ENCODE results near the gene STKLD1. TPM values are rescaled to one million over a fixed set of nuclear protein-coding genes. Genes with fewer than 3 reads are reported as not detected.
"Not testable (repeated sequence)": the region's sequence is repeated elsewhere in the genome, so short reads cannot be mapped to it uniquely, and the experiment has no call there.

STKLD1 gene
- total RNA-seq, 2 donors from 2014 or later = 0.95 TPM; not detected in 1

DNA sequence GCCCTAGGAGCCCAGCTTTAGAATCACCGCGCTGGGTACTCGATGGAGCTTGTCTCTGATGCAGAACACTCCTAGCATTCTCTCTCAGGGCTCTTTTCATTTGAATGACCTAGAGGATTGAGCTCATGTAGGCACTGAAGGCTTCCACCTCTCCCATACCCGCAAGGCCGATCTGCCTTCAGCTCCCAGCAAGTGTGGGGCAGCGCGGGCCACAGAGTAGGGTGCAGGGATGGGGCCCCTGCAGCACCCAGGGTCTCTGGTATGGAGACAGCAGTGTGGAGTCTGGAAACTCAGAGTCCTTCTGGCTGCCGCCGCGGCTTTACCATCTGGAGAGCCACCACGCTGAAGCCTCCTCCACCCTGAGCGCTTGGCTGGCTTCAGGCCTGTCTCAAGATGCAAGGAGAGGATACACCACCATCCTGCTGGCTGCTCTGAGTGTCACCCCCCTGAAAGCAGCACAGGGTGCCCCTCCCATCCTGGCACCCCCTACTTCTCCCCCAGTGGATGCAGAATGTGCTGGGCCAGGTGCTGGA is 12.9 kb downstream of the STKLD1 start:
- H3K4me1 Mint-ChIP-seq = no peaks in the 10 kb centered on the region
- no peak overlapping the region for H3K4me3 ChIP-seq (ENCODE audit: low read length)
- no peak overlapping the region for H3K9ac ChIP-seq (ENCODE audit: extremely low read depth, low read length, poor library complexity, severe bottlenecking)
- H3K36me3 Mint-ChIP-seq (ENCODE audit: low read depth) = no peaks in the 10 kb centered on the region
- no peak overlapping the region for H3K4me3 Mint-ChIP-seq
- H3K27me3 Mint-ChIP-seq (ENCODE audit: insufficient read depth) = peaks cover 15% of the 10 kb centered on the region
- H3K27me3 ChIP-seq (ENCODE audit: control insufficient read depth, insufficient read depth, low read length, poor library complexity, severe bottlenecking) = no peaks in the 10 kb centered on the region
- H3K36me3 ChIP-seq (ENCODE audit: control insufficient read depth, insufficient read depth, low read length) = no peaks in the 10 kb centered on the region
- TF ChIP-seq, protein P1, sequence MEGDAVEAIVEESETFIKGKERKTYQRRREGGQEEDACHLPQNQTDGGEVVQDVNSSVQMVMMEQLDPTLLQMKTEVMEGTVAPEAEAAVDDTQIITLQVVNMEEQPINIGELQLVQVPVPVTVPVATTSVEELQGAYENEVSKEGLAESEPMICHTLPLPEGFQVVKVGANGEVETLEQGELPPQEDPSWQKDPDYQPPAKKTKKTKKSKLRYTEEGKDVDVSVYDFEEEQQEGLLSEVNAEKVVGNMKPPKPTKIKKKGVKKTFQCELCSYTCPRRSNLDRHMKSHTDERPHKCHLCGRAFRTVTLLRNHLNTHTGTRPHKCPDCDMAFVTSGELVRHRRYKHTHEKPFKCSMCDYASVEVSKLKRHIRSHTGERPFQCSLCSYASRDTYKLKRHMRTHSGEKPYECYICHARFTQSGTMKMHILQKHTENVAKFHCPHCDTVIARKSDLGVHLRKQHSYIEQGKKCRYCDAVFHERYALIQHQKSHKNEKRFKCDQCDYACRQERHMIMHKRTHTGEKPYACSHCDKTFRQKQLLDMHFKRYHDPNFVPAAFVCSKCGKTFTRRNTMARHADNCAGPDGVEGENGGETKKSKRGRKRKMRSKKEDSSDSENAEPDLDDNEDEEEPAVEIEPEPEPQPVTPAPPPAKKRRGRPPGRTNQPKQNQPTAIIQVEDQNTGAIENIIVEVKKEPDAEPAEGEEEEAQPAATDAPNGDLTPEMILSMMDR (conservative IDR thresholded peaks at IDR 0.05) = no peak
- H3K4me1 ChIP-seq (ENCODE audit: control insufficient read depth, insufficient read depth, low read length) = no peaks in the 10 kb centered on the region
- no peak overlapping the region for H3K27ac ChIP-seq (ENCODE audit: low read depth, low read length)
- no peak for DNase-seq
- 91 to 96% methylated on average over 4 to 12 of the region's 12 CpGs for WGBS, 2 experiments (ENCODE audit: insufficient coverage in 1 of 2, insufficient read length in 1 of 2)
- H3K9me3 Mint-ChIP-seq = peaks cover 17% of the 10 kb centered on the region
- no peak overlapping the region for H3K27ac Mint-ChIP-seq
- H3K9me3 ChIP-seq (ENCODE audit: control insufficient read depth, low read length) = no peaks in the 10 kb centered on the region

DNA sequence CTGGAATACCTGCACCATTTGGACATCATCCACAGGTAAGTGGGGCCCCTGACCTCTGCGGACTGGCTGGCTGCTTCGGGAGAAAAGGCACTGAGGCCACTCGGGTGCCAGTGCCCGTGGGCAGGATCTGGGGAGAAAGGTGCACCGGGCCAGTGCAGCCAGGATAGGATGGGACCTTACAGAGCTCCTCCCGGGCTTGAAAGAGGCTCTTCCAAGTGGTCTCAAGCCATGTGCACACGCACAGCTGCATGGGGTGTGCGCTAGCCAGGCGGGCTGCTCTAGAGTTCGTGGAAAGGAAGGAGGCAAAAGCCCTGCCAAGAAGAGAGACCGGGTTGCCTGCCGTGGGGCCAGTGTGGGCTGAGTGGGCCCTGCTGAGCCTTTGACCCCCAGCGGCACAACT is 13.4 kb downstream of the STKLD1 start:
- no peaks in the 10 kb centered on the region for H3K36me3 Mint-ChIP-seq (ENCODE audit: low read depth)
- Histone ChIP-seq H3K4me3 (ENCODE audit: low read length) (no peak overlapping the region), H3K27ac (ENCODE audit: low read depth, low read length) (no peak overlapping the region), H3K4me1 (ENCODE audit: control insufficient read depth, insufficient read depth, low read length) (no peaks in the 10 kb centered on the region), H3K9ac (ENCODE audit: extremely low read depth, low read length, poor library complexity, severe bottlenecking) (no peak overlapping the region), H3K27me3 (ENCODE audit: control insufficient read depth, insufficient read depth, low read length, poor library complexity, severe bottlenecking) (no peaks in the 10 kb centered on the region), H3K9me3 (ENCODE audit: control insufficient read depth, low read length) (no peaks in the 10 kb centered on the region), H3K36me3 (ENCODE audit: control insufficient read depth, insufficient read depth, low read length) (no peaks in the 10 kb centered on the region)
- peaks cover 17% of the 10 kb centered on the region for H3K9me3 Mint-ChIP-seq
- 85 to 87% methylated on average over 13 of the region's 13 CpGs for WGBS, 2 experiments (ENCODE audit: insufficient coverage in 1 of 2, insufficient read length in 1 of 2)
- peaks cover 19% of the 10 kb centered on the region for H3K27me3 Mint-ChIP-seq (ENCODE audit: insufficient read depth)
- H3K4me1 Mint-ChIP-seq = no peaks in the 10 kb centered on the region
- no peak overlapping the region for H3K4me3 Mint-ChIP-seq
- TF ChIP-seq, protein P1 (conservative IDR thresholded peaks at IDR 0.05) = no peak
- DNase-seq = no peak
- no peak overlapping the region for H3K27ac Mint-ChIP-seq

GRCh38 chr9:133390713-133391112 is 14.5 kb downstream of the STKLD1 start:
- Histone ChIP-seq H3K27me3 (ENCODE audit: control insufficient read depth, insufficient read depth, low read length, poor library complexity, severe bottlenecking) (no peaks in the 10 kb centered on the region), H3K36me3 (ENCODE audit: control insufficient read depth, insufficient read depth, low read length) (no peaks in the 10 kb centered on the region), H3K9me3 (ENCODE audit: control insufficient read depth, low read length) (no peaks in the 10 kb centered on the region), H3K9ac (ENCODE audit: extremely low read depth, low read length, poor library complexity, severe bottlenecking) (no peak overlapping the region), H3K27ac (ENCODE audit: low read depth, low read length) (no peak overlapping the region), H3K4me3 (ENCODE audit: low read length) (no peak overlapping the region), H3K4me1 (ENCODE audit: control insufficient read depth, insufficient read depth, low read length) (no peaks in the 10 kb centered on the region)
- no peak overlapping the region for H3K27ac Mint-ChIP-seq
- no peaks in the 10 kb centered on the region for H3K4me1 Mint-ChIP-seq
- 84 to 87% methylated on average over 3 to 7 of the region's 7 CpGs for WGBS, 2 experiments (ENCODE audit: insufficient coverage in 1 of 2, insufficient read length in 1 of 2)
- TF ChIP-seq, protein P1 (conservative IDR thresholded peaks at IDR 0.05) = no peak
- H3K27me3 Mint-ChIP-seq (ENCODE audit: insufficient read depth) = peaks cover 24% of the 10 kb centered on the region
- no peak for DNase-seq
- peaks cover 17% of the 10 kb centered on the region for H3K9me3 Mint-ChIP-seq
- H3K4me3 Mint-ChIP-seq = no peak overlapping the region
- H3K36me3 Mint-ChIP-seq (ENCODE audit: low read depth) = no peaks in the 10 kb centered on the region

DNA sequence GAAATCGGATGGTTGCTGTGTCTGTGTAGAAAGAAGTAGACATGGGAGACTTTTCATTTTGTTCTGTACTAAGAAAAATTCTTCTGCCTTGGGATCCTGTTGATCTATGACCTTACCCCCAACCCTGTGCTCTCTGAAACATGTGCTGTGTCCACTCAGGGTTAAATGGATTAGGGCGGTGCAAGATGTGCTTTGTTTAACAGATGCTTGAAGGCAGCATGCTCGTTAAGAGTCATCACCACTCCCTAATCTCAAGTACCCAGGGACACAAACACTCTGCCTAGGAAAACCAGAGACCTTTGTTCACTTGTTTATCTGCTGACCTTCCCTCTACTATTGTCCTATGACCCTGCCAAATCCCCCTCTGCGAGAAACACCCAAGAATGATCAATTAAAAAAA is 15.3 kb downstream of the STKLD1 start:
- not testable (repeated sequence) for H3K4me1 ChIP-seq (ENCODE audit: control insufficient read depth, insufficient read depth, low read length); H3K36me3 Mint-ChIP-seq (ENCODE audit: low read depth); H3K9ac ChIP-seq (ENCODE audit: extremely low read depth, low read length, poor library complexity, severe bottlenecking); H3K36me3 ChIP-seq (ENCODE audit: control insufficient read depth, insufficient read depth, low read length); DNase-seq; H3K9me3 ChIP-seq (ENCODE audit: control insufficient read depth, low read length); H3K27ac ChIP-seq (ENCODE audit: low read depth, low read length); H3K4me3 Mint-ChIP-seq; H3K27ac Mint-ChIP-seq; H3K4me1 Mint-ChIP-seq; H3K4me3 ChIP-seq (ENCODE audit: low read length); H3K27me3 ChIP-seq (ENCODE audit: control insufficient read depth, insufficient read depth, low read length, poor library complexity, severe bottlenecking)
- Mint-ChIP-seq H3K27me3 (ENCODE audit: insufficient read depth) (peaks cover 25% of the 10 kb centered on the region), H3K9me3 (peaks cover 17% of the 10 kb centered on the region)
- WGBS, 2 experiments (ENCODE audit: insufficient coverage in 1 of 2, insufficient read length in 1 of 2) = 57% methylated on average over 2 of the region's 4 CpGs; no CpG with 5 or more reads in 1 of the 2 experiments

DNA sequence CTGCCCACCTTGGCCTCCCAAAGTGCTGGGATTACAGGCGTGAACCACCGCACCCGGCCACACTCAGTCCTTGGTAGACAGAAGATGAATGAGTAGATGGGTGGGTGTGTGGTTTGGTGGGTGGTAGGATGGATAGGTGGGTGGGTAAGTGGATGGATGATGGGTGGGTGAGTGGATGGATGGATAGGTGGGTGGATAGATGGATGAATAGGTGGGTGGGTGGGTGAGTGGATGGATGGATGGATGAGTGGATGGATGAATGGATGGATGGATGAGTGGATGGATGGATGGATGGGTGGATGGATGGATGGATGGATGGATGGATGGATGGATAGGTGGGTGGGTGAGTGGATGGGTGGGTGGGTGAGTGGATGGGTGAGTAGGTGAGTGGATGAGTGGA is 16.1 kb downstream of the STKLD1 start:
- not testable (repeated sequence) for H3K36me3 ChIP-seq (ENCODE audit: control insufficient read depth, insufficient read depth, low read length); H3K27ac ChIP-seq (ENCODE audit: low read depth, low read length); H3K4me1 ChIP-seq (ENCODE audit: control insufficient read depth, insufficient read depth, low read length); H3K4me3 Mint-ChIP-seq; H3K9me3 ChIP-seq (ENCODE audit: control insufficient read depth, low read length); DNase-seq; H3K27me3 ChIP-seq (ENCODE audit: control insufficient read depth, insufficient read depth, low read length, poor library complexity, severe bottlenecking); H3K36me3 Mint-ChIP-seq (ENCODE audit: low read depth); H3K9ac ChIP-seq (ENCODE audit: extremely low read depth, low read length, poor library complexity, severe bottlenecking); H3K27ac Mint-ChIP-seq; H3K4me1 Mint-ChIP-seq; H3K4me3 ChIP-seq (ENCODE audit: low read length)
- Mint-ChIP-seq H3K27me3 (ENCODE audit: insufficient read depth) (peaks cover 25% of the 10 kb centered on the region), H3K9me3 (peaks cover 17% of the 10 kb centered on the region)
- 74 to 91% methylated on average over 3 of the region's 3 CpGs for WGBS, 2 experiments (ENCODE audit: insufficient coverage in 1 of 2, insufficient read length in 1 of 2)
